NCI-H345 treated with DMSO at 0.1 percent for 48 hours (cell line): ENCODE measurements around the gene PKDCC.

Experiments
- DNase-seq: peaks from one replicate; lab custom pipeline; 2025; ENCODE audit not compliant: unreplicated experiment; lab: John Stamatoyannopoulos, UW

Gene PKDCC

GRCh38 chr2:42049221-42050009, 1.6 kb downstream of the PKDCC start:
- no peak for DNase-seq

- no peak for DNase-seq
Measured at GRCh38 chr2:42050010-42050702, 2.3 kb downstream of the PKDCC start.

- DNase-seq, result no peak
Measured at GRCh38 chr2:42050703-42051542, 3.1 kb downstream of the PKDCC start.

GRCh38 chr2:42051543-42052235, 3.9 kb downstream of the PKDCC start:
- no peak for DNase-seq

- no peak for DNase-seq
Measured at GRCh38 chr2:42052702-42053481, 5.1 kb downstream of the PKDCC start.

- no peak for DNase-seq
Measured at GRCh38 chr2:42053482-42053790, 5.6 kb downstream of the PKDCC start.

GRCh38 chr2:42053791-42054701, 6.2 kb downstream of the PKDCC start:
- DNase-seq, result no peak

- DNase-seq, result no peak
Measured at GRCh38 chr2:42054714-42055430, 7.1 kb downstream of the PKDCC start.

GRCh38 chr2:42055573-42056514, 8.0 kb downstream of the PKDCC start:
- DNase-seq, result no peak

- DNase-seq, result no peak
Measured at GRCh38 chr2:42057159-42057901, 9.5 kb downstream of the PKDCC start.

- no peak for DNase-seq
Measured at GRCh38 chr2:42057902-42058450, 10.2 kb downstream of the PKDCC start.

- no peak for DNase-seq
Measured at GRCh38 chr2:42059261-42059898, 11.6 kb downstream of the PKDCC start.

GRCh38 chr2:42060028-42060427, 12.2 kb downstream of the PKDCC start:
- no peak for DNase-seq

- no peak for DNase-seq
Measured at GRCh38 chr2:42060718-42061619, 13.1 kb downstream of the PKDCC start.

GRCh38 chr2:42061839-42062238, 14.0 kb downstream of the PKDCC start:
- DNase-seq, result no peak
